NT2/D1 (cell line): ENCODE data around the gene GPR161.
"Not testable (repeated sequence)": the region's sequence is repeated elsewhere in the genome, so short reads cannot be mapped to it uniquely, and the experiment has no call there.

Source experiments
- DNase-seq: peaks from one replicate; pipeline ENCODE4 v3.0.0-alpha.2; 2011; ENCODE audit warnings: low read depth, low spot score
- H3K27me3 ChIP-seq: 2 replicates; pipeline ENCODE4 v1.6.0; 2011; ENCODE audit warnings: mild to moderate bottlenecking; ENCODE audit not compliant: insufficient read length, insufficient read depth
- H3K36me3 ChIP-seq: 2 replicates; pipeline ENCODE4 v1.6.1; 2011; ENCODE audit warnings: mild to moderate bottlenecking, low read length, mixed read lengths; ENCODE audit not compliant: insufficient read depth, insufficient read length
- H3K4me1 ChIP-seq: 2 replicates; pipeline ENCODE4 v1.5.1; 2011; ENCODE audit not compliant: insufficient read depth, insufficient read length
- H3K4me3 ChIP-seq: 2 replicates; pipeline ENCODE4 v1.5.1; 2011; ENCODE audit warnings: low read depth; ENCODE audit not compliant: insufficient read length
- H3K9ac ChIP-seq: 2 replicates; pipeline ENCODE4 v1.6.0; 2011; ENCODE audit warnings: low read depth; ENCODE audit not compliant: insufficient read length
- H3K9me3 ChIP-seq: 2 replicates; pipeline ENCODE4 v1.5.1; 2011; ENCODE audit warnings: mild to moderate bottlenecking, low read length; ENCODE audit not compliant: insufficient read depth
- SUZ12 ChIP-seq: IDR thresholded peaks from 2 replicates; pipeline ENCODE4 v1.6.1; 2011; ENCODE audit not compliant: insufficient read length, insufficient read depth; ENCODE audit errors: extremely low read depth
- YY1 ChIP-seq: IDR thresholded peaks from 2 replicates; pipeline ENCODE4 v1.6.1; 2011; ENCODE audit not compliant: insufficient read length, insufficient read depth
- ZNF274 ChIP-seq: IDR thresholded peaks from 2 replicates; pipeline ENCODE4 v1.6.1; 2011; ENCODE audit warnings: mild to moderate bottlenecking, low read depth, low read length

Gene GPR161

DNA sequence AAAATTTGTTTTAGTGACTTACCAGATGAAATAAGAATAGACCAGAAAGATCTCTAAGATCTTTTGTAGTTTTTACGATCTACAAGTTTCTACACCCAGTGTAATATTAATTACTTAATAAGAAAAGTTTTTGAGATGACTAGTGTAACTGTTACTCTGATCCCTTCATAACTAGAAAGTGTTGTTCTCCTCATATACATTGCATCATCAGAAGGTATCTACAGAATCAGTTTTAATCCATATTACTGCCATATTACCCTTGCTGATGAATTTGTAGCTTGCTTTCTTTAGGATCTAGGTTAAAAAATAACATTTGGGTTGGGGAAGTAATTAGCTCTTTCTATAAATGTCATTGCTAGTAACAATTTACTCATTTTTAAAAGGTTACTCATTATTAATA is 72.5 kb downstream of the GPR161 start:
- no peak for DNase-seq
- H3K27me3 ChIP-seq: no peaks in the 10 kb centered on the region
- no peaks in the 10 kb centered on the region for H3K4me1 ChIP-seq
- H3K4me3 ChIP-seq: no peak overlapping the region
- H3K36me3 ChIP-seq: peaks cover 46% of the 10 kb centered on the region
- no peaks in the 10 kb centered on the region for H3K9me3 ChIP-seq
- H3K9ac ChIP-seq: no peak overlapping the region
- no peak for TF ChIP-seq SUZ12
- no peak for TF ChIP-seq ZNF274
- no peak for TF ChIP-seq YY1

GRCh38 chr1:168057921-168058320 is 78.8 kb downstream of the GPR161 start:
- H3K27me3 ChIP-seq: no peaks in the 10 kb centered on the region
- H3K9me3 ChIP-seq: no peaks in the 10 kb centered on the region
- peaks cover 5% of the 10 kb centered on the region for H3K36me3 ChIP-seq
- no peak for DNase-seq
- H3K4me1 ChIP-seq: no peaks in the 10 kb centered on the region
- no peak overlapping the region for H3K9ac ChIP-seq
- no peak overlapping the region for H3K4me3 ChIP-seq
- TF ChIP-seq YY1 (no peak), ZNF274 (no peak), SUZ12 (no peak)

DNA sequence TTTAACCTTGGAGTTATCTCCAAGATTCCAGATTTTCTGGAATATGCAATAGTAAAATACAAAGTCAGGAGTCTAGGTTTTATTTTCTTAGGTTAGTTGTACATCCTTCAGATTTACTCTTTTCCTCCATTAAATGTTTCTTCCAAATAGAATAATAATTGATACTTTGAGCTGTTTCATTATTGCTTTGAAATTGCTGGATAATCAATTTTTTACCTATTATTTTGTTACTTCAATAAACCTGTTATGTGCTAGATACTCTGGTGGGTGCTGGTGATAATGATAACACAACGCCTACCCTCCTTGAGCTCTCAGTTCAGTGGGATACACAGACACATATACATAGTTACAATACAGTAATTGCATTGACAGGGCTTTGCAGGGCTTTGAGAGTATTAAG is 79.4 kb downstream of the GPR161 start:
- peaks cover 5% of the 10 kb centered on the region for H3K36me3 ChIP-seq
- no peaks in the 10 kb centered on the region for H3K4me1 ChIP-seq
- no peak overlapping the region for H3K4me3 ChIP-seq
- TF ChIP-seq SUZ12 (no peak), ZNF274 (no peak), YY1 (no peak)
- H3K9ac ChIP-seq: no peak overlapping the region
- DNase-seq: no peak
- H3K27me3 ChIP-seq: no peaks in the 10 kb centered on the region
- no peaks in the 10 kb centered on the region for H3K9me3 ChIP-seq

- not testable (repeated sequence) for H3K4me3 ChIP-seq, DNase-seq, H3K9ac ChIP-seq, H3K9me3 ChIP-seq, H3K36me3 ChIP-seq, H3K4me1 ChIP-seq, H3K27me3 ChIP-seq
Observed at GRCh38 chr1:168056152-168056551, 80.6 kb downstream of the GPR161 start.

GRCh38 chr1:168054117-168054516 is 82.6 kb downstream of the GPR161 start:
- Histone ChIP-seq H3K27me3 (no peaks in the 10 kb centered on the region), H3K36me3 (peaks cover 3% of the 10 kb centered on the region), H3K4me1 (no peaks in the 10 kb centered on the region), H3K9ac (no peak overlapping the region), H3K4me3 (no peak overlapping the region), H3K9me3 (no peaks in the 10 kb centered on the region)
- TF ChIP-seq ZNF274 (no peak), YY1 (no peak), SUZ12 (no peak)
- DNase-seq: no peak

DNA sequence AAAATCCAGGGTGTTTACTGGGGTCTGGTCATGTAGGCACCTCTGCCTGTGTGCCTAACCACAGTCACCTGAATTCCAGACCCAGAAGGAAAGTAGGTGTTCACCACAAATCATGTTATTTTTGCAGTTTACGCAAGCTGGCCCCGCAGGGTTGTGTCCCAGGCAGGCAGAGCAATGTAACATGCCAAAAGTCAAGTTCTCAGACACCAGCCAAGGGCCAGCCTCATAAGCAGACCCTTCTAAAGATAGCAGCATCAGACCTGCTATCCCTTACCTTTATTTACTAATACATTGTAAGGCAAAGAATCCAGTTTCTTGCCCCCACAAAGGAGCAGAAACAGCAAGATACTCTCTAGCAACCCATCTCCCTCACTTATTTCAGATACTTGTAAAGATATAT is 83.0 kb downstream of the GPR161 start:
- Histone ChIP-seq H3K9ac (no peak overlapping the region), H3K36me3 (peaks cover 3% of the 10 kb centered on the region), H3K27me3 (no peaks in the 10 kb centered on the region), H3K4me1 (no peaks in the 10 kb centered on the region), H3K9me3 (no peaks in the 10 kb centered on the region), H3K4me3 (no peak overlapping the region)
- no peak for DNase-seq
- TF ChIP-seq ZNF274: no peak
- no peak for TF ChIP-seq YY1
- TF ChIP-seq SUZ12: no peak

DNA sequence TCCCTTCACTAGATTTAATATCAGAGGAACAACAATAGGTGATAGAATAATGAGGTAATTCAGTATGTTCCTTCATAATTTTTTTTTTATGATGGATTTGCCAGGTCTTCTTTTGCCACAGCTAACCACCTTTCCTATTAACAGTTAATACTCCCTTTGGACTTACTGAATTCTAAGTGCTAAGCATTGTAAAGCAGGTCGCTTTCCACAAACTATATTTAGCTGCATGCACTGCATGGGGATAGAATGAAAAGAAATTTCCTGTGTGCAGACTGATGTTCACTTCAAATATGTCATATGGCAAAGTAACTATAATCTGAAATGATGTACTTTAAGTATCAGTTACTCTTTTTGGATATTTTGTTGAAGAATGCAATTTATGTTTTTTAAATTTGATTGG is 85.8 kb downstream of the GPR161 start:
- no peak for TF ChIP-seq YY1
- TF ChIP-seq SUZ12: no peak
- TF ChIP-seq ZNF274: no peak
- Histone ChIP-seq H3K9me3 (no peaks in the 10 kb centered on the region), H3K4me3 (no peak overlapping the region), H3K36me3 (peaks cover 8% of the 10 kb centered on the region), H3K27me3 (no peaks in the 10 kb centered on the region), H3K9ac (no peak overlapping the region), H3K4me1 (no peaks in the 10 kb centered on the region)
- DNase-seq: no peak

DNA sequence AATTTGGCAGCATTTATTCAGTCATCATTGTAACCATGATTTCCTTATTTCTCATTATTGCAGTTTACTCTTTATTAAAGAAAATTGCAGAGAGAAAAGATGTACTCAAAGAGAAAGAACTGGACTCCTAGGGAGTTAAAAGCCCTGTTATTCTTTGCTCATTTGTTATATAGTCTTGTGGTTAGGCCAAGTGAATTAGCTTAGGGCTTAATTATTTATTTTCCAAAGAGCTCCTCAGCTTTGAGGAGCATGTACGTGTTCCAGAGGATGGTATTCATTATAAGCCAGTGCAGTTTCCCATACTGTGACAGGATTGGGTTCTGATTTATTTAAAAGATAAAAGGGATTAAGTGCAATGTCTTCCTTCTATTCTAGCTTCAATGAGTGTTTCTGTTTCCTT is 86.4 kb downstream of the GPR161 start:
- no peak for DNase-seq
- Histone ChIP-seq H3K4me3 (no peak overlapping the region), H3K9ac (no peak overlapping the region), H3K36me3 (peaks cover 13% of the 10 kb centered on the region), H3K4me1 (no peaks in the 10 kb centered on the region), H3K27me3 (no peaks in the 10 kb centered on the region), H3K9me3 (no peaks in the 10 kb centered on the region)
- TF ChIP-seq YY1: no peak
- TF ChIP-seq ZNF274: no peak
- no peak for TF ChIP-seq SUZ12
